Progenitor cell of endocrine pancreas (in vitro differentiated cells): ENCODE results near the gene HMX1. TPM values are rescaled to one million over a fixed set of nuclear protein-coding genes. Genes with fewer than 3 reads are reported as not detected.

ENCODE experiments used
- DNase-seq: peaks from one replicate; pipeline ENCODE4 v3.0.0; 2021; ENCODE audit warnings: low spot score; ENCODE audit not compliant: unreplicated experiment
- H3K27ac Mint-ChIP-seq: 2 replicates; pipeline ENCODE4 v1.8.0; 2021; ENCODE audit warnings: mild to moderate bottlenecking, moderate library complexity, mixed read lengths
- H3K27me3 Mint-ChIP-seq: 2 replicates; pipeline ENCODE4 v1.8.0; 2021; ENCODE audit warnings: mixed read lengths
- H3K36me3 Mint-ChIP-seq: 2 replicates; pipeline ENCODE4 v1.8.0; 2022; ENCODE audit warnings: mixed read lengths; ENCODE audit not compliant: insufficient read depth
- H3K4me1 Mint-ChIP-seq: 2 replicates; pipeline ENCODE4 v1.8.0; 2021; ENCODE audit warnings: low read depth, mixed read lengths
- H3K4me3 Mint-ChIP-seq: 2 replicates; pipeline ENCODE4 v1.8.0; 2021; ENCODE audit warnings: low read depth, mild to moderate bottlenecking, moderate library complexity, mixed read lengths
- H3K9me3 Mint-ChIP-seq: 2 replicates; pipeline ENCODE4 v1.8.0; 2021; ENCODE audit warnings: low read depth, mixed read lengths
- total RNA-seq: library from RNA; stranded (reverse); gene quantifications from 2 replicates; pipeline ENCODE4 v1.2.1, GENCODE V29; 2021
- TF ChIP-seq, protein P1 (sequence below): fragments of 200-600 bp; sonication (generic); IDR thresholded peaks from one replicate; pipeline ENCODE4 v1.5.0; 2021; ENCODE audit warnings: antibody characterized with exemption, mild to moderate bottlenecking; ENCODE audit not compliant: unreplicated experiment

The HMX1 gene
- total RNA-seq, 1 donor from 2014 or later, result 0.65 TPM

DNA sequence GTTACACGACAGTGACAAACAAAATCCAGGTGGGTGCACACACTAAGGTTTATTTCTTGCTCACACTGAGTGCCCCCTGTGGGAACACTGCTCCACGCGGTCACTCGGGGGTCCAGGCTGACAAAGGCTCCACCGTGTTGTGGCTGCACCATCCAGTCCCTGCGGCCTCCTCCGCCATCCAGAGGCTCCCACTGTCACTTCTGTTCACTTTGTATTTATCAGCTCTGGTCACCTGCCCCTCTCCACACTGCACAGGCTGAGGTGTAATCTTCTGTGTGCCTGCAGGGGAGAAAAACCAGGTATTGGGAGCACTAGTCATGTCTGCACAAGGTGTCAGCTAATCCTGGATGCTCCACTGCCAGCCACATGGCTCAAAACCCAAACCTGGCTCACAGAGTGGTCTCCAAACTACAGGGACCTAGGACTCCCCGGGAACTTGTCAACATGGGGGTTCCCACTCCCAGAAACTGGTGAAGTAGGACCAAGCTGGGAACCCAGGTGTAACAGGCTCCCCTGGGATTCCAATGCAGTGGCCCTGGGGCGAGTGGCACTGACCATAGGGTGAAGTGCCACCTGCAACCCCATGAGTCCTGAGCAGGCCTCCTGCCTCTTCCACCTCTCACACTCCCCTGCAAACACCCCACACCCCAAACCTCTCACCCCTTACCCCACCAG is 25.5 kb downstream of the HMX1 start:
- Mint-ChIP-seq H3K9me3 (no peaks in the 10 kb centered on the region), H3K4me1 (no peaks in the 10 kb centered on the region), H3K27ac (no peak overlapping the region), H3K27me3 (peaks cover 53% of the 10 kb centered on the region), H3K4me3 (no peak overlapping the region), H3K36me3 (no peaks in the 10 kb centered on the region)
- TF ChIP-seq, protein P1, sequence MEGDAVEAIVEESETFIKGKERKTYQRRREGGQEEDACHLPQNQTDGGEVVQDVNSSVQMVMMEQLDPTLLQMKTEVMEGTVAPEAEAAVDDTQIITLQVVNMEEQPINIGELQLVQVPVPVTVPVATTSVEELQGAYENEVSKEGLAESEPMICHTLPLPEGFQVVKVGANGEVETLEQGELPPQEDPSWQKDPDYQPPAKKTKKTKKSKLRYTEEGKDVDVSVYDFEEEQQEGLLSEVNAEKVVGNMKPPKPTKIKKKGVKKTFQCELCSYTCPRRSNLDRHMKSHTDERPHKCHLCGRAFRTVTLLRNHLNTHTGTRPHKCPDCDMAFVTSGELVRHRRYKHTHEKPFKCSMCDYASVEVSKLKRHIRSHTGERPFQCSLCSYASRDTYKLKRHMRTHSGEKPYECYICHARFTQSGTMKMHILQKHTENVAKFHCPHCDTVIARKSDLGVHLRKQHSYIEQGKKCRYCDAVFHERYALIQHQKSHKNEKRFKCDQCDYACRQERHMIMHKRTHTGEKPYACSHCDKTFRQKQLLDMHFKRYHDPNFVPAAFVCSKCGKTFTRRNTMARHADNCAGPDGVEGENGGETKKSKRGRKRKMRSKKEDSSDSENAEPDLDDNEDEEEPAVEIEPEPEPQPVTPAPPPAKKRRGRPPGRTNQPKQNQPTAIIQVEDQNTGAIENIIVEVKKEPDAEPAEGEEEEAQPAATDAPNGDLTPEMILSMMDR, result no peak
- no peak for DNase-seq

DNA sequence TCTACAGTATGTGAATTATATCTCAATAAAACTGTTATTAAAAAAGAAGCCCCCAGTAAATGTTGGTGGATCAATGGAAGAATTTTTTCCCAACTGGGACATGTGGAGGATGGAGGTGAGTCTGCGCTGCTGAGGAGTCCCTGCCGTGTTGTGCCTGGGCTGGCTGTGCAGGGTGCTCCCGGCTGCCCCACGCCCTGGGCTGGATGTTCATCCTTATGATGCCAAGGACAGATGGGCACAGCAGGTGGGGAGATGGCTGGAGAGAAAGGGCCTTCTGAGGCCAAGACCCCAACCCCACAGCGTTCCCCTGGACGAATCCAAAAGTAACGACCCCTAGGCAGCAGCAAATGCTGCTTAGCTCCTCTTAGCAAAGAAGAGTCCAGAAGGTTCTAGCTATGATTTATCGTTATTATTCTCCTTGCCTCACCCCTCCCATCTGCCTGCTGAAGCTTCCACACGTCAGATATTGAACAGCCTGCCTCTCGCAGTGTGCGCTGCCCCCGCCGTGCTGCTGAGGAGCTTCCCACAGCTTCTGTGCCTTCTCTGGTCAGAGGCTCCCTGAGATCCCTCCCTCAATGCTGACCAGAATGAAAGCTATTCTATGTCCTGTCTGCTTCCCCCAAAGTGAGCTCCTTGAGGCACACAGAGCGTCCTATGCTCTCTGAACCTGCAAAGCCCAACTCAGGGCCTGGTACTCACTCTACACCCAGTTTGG is 26.5 kb downstream of the HMX1 start:
- Mint-ChIP-seq H3K27me3 (peaks cover 47% of the 10 kb centered on the region), H3K4me1 (no peaks in the 10 kb centered on the region), H3K27ac (no peak overlapping the region), H3K9me3 (no peaks in the 10 kb centered on the region), H3K4me3 (no peak overlapping the region), H3K36me3 (no peaks in the 10 kb centered on the region)
- no peak for DNase-seq
- TF ChIP-seq, protein P1, result no peak

DNA sequence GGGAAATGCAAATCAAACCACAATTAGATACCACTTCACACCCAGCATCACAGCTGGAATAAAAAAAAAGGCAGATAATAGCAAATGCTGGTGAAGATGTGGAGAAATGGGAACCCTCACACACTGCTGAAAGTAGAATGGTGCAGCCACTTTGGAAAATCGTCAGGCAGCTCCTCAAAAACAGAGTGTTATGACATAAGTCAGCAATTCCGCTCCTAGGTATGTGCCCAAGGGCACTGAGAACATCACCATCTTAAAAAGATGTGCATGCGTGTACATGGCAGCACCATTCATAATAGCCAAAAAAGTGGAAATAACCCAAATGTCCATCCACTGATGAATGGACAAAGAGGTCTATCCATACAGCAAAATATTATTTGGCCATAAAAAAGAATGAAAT is 28.0 kb downstream of the HMX1 start:
- TF ChIP-seq, protein P1, result no peak
- H3K27ac Mint-ChIP-seq, result no peak overlapping the region
- DNase-seq, result no peak
- peaks cover 37% of the 10 kb centered on the region for H3K27me3 Mint-ChIP-seq
- H3K36me3 Mint-ChIP-seq, result no peaks in the 10 kb centered on the region
- H3K4me1 Mint-ChIP-seq, result no peaks in the 10 kb centered on the region
- H3K4me3 Mint-ChIP-seq, result no peak overlapping the region
- H3K9me3 Mint-ChIP-seq, result no peaks in the 10 kb centered on the region

DNA sequence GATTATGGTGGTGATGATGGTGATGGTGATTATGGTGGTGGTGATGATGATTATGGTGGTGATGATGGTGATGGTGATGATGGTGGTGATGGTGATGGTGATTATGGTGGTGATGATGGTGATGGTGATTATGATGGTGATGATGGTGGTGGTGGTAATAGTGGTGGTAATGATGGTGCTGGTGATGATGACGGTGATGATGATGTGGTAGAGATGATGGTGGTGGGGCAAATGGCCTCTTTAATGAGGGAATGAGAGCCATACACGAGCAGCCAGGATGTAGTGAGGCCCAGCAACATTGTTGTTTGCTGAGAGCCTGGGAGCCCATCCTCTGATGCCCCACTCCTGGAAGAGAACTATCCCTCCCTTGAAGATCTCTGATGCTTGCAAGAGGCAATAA is 29.0 kb downstream of the HMX1 start:
- Mint-ChIP-seq H3K4me3 (no peak overlapping the region), H3K36me3 (no peaks in the 10 kb centered on the region), H3K27me3 (peaks cover 35% of the 10 kb centered on the region), H3K9me3 (no peaks in the 10 kb centered on the region), H3K27ac (no peak overlapping the region), H3K4me1 (no peaks in the 10 kb centered on the region)
- TF ChIP-seq, protein P1, result no peak
- no peak for DNase-seq

DNA sequence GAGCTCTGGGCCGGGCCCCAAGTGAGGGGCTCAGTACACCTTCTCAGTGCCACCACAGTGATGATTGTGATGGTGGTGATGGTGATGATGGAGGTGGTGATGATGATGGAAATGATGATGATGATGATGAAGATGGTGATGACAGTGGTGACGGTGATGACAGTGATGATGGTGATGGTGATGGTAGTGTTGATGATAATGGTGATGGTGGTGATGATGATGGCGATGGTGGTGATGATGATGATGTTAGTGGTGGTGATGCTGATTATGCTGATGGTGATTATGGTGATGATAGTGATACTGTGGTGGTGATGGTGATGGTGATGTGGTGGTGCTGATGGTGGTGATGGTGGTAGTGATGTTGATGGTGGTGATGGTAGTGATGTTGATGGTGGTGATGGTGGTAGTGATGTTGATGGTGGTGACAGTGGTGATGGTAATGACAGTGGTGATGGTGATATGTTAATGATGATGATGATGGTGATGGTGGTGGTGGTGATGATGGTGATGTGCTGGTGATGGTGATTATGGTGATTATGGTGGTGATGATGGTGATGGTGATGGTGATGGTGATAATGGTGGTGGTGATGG is 29.9 kb downstream of the HMX1 start:
- H3K36me3 Mint-ChIP-seq, result no peaks in the 10 kb centered on the region
- peaks cover 3% of the 10 kb centered on the region for H3K4me1 Mint-ChIP-seq
- no peaks in the 10 kb centered on the region for H3K9me3 Mint-ChIP-seq
- no peak overlapping the region for H3K27ac Mint-ChIP-seq
- no peak overlapping the region for H3K4me3 Mint-ChIP-seq
- peaks cover 39% of the 10 kb centered on the region for H3K27me3 Mint-ChIP-seq
- no peak for DNase-seq
- TF ChIP-seq, protein P1, result no peak
